ENCODE results near the gene NUP210.
"Not testable (repeated sequence)": the region's sequence is repeated elsewhere in the genome, so short reads cannot be mapped to it uniquely, and the experiment has no call there.

Gene NUP210

GRCh38 chr3:13406190-13406589 is 13.9 kb downstream of the NUP210 start:
- no peak for DNase-seq (ENCODE audit: low read depth in 2 of 2)

GRCh38 chr3:13405614-13406013 is 14.5 kb downstream of the NUP210 start:
- DNase-seq (ENCODE audit: low read depth in 2 of 2), result no peak

GRCh38 chr3:13404626-13405452 is 15.3 kb downstream of the NUP210 start:
- no peak for DNase-seq (ENCODE audit: low read depth in 2 of 2)

GRCh38 chr3:13403847-13404246 is 16.3 kb downstream of the NUP210 start:
- no peak for DNase-seq (ENCODE audit: low read depth in 2 of 2)

GRCh38 chr3:13403213-13403819 is 16.8 kb downstream of the NUP210 start:
- DNase-seq (ENCODE audit: low read depth in 2 of 2), result no peak

- no peak for DNase-seq (ENCODE audit: low read depth in 2 of 2)
Observed at GRCh38 chr3:13401149-13401548, 19.0 kb downstream of the NUP210 start.

GRCh38 chr3:13400114-13400673 is 19.9 kb downstream of the NUP210 start:
- DNase-seq (ENCODE audit: low read depth in 2 of 2), result no peak

- DNase-seq (ENCODE audit: low read depth in 2 of 2), result no peak
Observed at GRCh38 chr3:13399603-13400002, 20.5 kb downstream of the NUP210 start.

- no peak for DNase-seq (ENCODE audit: low read depth in 2 of 2)
Observed at GRCh38 chr3:13397316-13397715, 22.8 kb downstream of the NUP210 start.

- no peak for DNase-seq (ENCODE audit: low read depth in 2 of 2)
Observed at GRCh38 chr3:13394363-13394762, 25.8 kb downstream of the NUP210 start.

GRCh38 chr3:13393427-13394360 is 26.4 kb downstream of the NUP210 start:
- no peak for DNase-seq (ENCODE audit: low read depth in 2 of 2)

GRCh38 chr3:13391308-13391707 is 28.8 kb downstream of the NUP210 start:
- DNase-seq (ENCODE audit: low read depth in 2 of 2), result no peak

GRCh38 chr3:13389378-13389777 is 30.7 kb downstream of the NUP210 start:
- no peak for DNase-seq (ENCODE audit: low read depth in 2 of 2)

- DNase-seq (ENCODE audit: low read depth in 2 of 2), result no peak
Observed at GRCh38 chr3:13388816-13389215, 31.3 kb downstream of the NUP210 start.

- DNase-seq (ENCODE audit: low read depth in 2 of 2), result no peak
Observed at GRCh38 chr3:13385373-13385965, 34.7 kb downstream of the NUP210 start.

- no peak for DNase-seq (ENCODE audit: low read depth in 2 of 2)
Observed at GRCh38 chr3:13380971-13381370, 39.2 kb downstream of the NUP210 start.

GRCh38 chr3:13379201-13379830 is 40.8 kb downstream of the NUP210 start:
- DNase-seq (ENCODE audit: low read depth in 2 of 2), result no peak

- DNase-seq (ENCODE audit: low read depth in 2 of 2), result no peak
Observed at GRCh38 chr3:13378155-13378554, 42.0 kb downstream of the NUP210 start.

GRCh38 chr3:13377741-13378140 is 42.4 kb downstream of the NUP210 start:
- DNase-seq (ENCODE audit: low read depth in 2 of 2), result not testable (repeated sequence)

GRCh38 chr3:13377021-13377420 is 43.1 kb downstream of the NUP210 start:
- DNase-seq (ENCODE audit: low read depth in 2 of 2), result no peak

GRCh38 chr3:13376091-13376490 is 44.0 kb downstream of the NUP210 start:
- DNase-seq (ENCODE audit: low read depth in 2 of 2), result no peak

All from stimulated activated CD4-positive, alpha-beta T cell treated with anti-CD3 and anti-CD28 coated beads, Interleukin-4, amount 100 ng/mL, for 48 hours (primary cell).